ENCODE data around the gene HDC.
A peak's percentile ranks its signal among the peaks of the same experiment; 100 is the strongest.

The HDC gene, protein sequence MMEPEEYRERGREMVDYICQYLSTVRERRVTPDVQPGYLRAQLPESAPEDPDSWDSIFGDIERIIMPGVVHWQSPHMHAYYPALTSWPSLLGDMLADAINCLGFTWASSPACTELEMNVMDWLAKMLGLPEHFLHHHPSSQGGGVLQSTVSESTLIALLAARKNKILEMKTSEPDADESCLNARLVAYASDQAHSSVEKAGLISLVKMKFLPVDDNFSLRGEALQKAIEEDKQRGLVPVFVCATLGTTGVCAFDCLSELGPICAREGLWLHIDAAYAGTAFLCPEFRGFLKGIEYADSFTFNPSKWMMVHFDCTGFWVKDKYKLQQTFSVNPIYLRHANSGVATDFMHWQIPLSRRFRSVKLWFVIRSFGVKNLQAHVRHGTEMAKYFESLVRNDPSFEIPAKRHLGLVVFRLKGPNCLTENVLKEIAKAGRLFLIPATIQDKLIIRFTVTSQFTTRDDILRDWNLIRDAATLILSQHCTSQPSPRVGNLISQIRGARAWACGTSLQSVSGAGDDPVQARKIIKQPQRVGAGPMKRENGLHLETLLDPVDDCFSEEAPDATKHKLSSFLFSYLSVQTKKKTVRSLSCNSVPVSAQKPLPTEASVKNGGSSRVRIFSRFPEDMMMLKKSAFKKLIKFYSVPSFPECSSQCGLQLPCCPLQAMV

DNA sequence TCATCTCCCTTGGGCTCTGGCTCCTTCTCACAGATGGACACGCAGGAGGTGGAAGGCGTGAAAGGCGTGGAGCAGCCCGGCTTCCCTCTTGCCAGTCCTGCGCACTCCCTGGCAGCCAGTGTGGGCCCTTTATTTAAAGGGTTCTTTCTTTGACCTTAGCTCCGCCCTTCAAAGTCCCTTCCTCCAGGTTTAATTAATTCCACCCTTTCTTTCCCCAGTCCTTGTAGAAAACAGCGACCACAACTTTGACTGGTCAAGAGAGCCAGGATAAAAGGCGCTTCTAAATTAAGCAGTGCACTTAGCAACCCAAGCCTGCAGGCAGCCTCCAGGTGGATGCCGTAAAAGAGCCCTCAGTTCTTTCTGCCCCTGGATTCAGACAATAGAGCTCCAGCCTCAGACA, at the start of gene HDC:
Gene HDC (minus strand): TSS at position 107 of the 400 bp plus-strand sequence. CDS start 103 bp downstream, at position 4.
- DNase-seq, result no peak

GRCh38 chr15:50312636-50313035, 47.1 kb upstream of the HDC start:
- DNase-seq, result no peak

GRCh38 chr15:50307799-50308198, 42.3 kb upstream of the HDC start:
- no peak for DNase-seq

GRCh38 chr15:50304836-50305235, 39.3 kb upstream of the HDC start:
- no peak for DNase-seq

- no peak for DNase-seq
These were observed 37.1 kb upstream of the HDC start for GRCh38 chr15:50302581-50302980.

DNA sequence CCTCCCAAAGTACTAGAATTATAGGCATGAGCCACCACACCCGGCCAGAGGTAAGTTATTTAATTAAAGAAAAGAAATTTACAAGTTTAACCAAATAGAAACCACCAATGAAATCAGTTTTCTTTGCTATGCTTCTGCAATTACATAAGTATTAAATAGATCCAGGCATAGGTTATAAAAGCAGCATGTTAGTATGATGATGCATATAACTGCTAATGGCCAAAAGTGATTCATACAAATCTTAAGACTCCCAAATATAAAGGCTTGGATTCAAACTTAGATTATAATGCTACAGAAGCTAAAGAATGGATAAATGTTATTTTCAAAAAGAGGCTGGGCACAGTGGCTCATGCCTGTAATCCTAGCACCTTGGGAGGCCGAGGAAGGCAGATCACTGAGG, 32.8 kb upstream of the HDC start:
- DNase-seq, result no peak

DNA sequence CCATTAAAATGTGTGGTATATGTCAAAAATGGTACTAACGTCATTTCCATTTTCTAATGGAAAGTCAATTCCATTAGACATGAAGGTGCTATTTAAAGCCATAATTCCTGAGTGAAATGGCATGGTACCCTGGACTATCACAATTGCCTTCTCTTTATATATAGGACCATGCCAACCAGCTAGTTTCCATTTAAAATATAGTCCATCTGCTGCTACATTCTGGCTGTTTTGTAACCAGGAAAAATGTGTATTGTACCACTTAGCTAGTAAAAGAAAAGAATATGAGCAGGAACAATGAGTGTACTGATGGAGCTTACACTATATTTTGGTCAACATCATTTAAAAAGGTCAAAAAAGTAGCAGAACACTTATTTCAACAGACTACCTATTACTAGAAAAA, 30.4 kb upstream of the HDC start:
- DNase-seq, result no peak

- DNase-seq, result no peak
These were observed 24.2 kb upstream of the HDC start for GRCh38 chr15:50289749-50290148.

DNA sequence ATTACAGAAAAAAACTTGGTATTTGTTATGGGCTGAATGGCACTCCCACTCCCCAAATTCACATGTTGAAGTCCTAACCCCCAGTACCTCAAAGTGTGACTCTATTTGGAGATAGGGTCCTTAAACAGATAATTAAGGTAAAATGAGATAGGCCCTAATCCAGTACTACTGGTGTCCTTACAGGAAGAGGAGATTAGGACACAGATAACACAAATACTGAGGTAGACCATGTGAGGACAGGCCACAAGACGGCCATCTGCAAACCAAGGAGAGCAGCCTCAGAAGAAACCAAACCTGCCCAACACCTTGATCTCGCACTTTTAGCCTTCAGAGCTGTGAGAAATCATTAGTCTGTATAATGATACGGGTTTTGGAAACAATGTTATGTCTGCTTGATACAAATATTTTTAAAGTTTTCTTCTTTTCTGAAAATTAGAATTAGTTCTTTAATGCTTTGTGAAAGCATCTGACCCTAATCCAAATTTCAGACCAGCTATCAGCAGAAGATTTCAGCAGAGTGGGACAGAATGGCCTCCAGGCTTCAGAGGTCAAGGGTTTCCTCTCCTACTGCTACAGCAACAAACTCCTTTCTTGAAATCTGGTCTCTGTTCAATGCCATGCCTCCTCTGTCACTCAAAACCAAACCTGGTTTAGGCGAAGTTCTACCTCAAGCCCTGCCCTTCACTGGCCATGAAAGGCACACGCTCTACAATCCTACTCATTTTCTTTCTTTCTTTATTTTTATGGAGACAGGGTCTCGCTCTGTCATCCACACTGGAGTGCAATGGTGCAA, 22.0 kb upstream of the HDC start:
- DNase-seq, result no peak

GRCh38 chr15:50281427-50281826, 15.9 kb upstream of the HDC start:
- no peak for DNase-seq

- DNase-seq, result no peak
These were observed 14.7 kb upstream of the HDC start for GRCh38 chr15:50280271-50280670.

- no peak for DNase-seq
These were observed 13.0 kb upstream of the HDC start for GRCh38 chr15:50278496-50278895.

DNA sequence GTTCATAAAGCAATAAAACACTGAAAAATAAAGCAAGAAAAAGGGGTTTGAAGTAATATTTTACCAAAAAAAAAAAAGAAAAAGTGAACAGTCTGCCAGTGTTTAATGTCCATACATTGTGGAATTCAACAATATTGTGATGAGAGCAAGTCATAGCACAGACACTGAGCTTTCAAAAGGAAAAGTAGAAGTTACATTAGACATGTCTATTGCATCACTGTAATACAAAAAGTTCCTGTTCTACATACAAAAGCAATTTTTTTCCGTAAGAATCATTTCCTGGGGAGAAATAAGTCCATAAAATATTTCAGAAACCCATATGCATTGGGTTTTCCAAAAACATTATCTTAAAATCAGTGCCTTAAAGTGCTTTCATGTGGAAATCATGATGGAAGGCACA, 11.8 kb upstream of the HDC start:
- no peak for DNase-seq

- DNase-seq, result no peak
These were observed 10.4 kb upstream of the HDC start for GRCh38 chr15:50275908-50276307.

- DNase-seq, result no peak
These were observed 9.6 kb upstream of the HDC start for GRCh38 chr15:50275091-50275490.

GRCh38 chr15:50267577-50267976, 2.1 kb upstream of the HDC start:
- DNase-seq, result no peak

- peak; percentile 19 for DNase-seq
These were observed 3.0 kb downstream of the HDC start for GRCh38 chr15:50262533-50262932.

GRCh38 chr15:50261981-50262380, 3.5 kb downstream of the HDC start:
- no peak for DNase-seq

- no peak for DNase-seq
These were observed 4.5 kb downstream of the HDC start for GRCh38 chr15:50260969-50261496.

DNA sequence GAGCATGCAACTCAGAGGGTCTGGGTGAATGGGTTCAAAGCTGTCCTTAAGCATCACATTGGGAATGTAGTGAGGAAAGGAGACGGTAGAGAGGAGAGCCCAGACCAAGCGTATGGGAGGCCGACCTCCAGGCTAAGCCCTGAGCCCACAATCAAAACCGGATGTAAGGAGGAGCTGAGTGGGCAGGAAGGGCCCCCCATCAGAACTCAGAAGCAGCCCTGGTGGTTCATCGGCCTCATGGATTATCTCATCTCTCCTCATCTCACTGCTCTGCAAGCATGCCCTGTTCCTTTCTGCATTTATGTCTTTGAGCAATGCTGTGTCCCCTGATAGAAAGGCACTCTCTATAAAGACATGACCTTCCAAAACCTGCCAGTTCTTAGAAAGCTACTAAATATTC, 6.2 kb downstream of the HDC start:
- DNase-seq, result no peak

- DNase-seq, result no peak
These were observed 7.6 kb downstream of the HDC start for GRCh38 chr15:50257924-50258323.

GRCh38 chr15:50257332-50257731, 8.2 kb downstream of the HDC start:
- DNase-seq, result no peak
